ENCODE measurements around the gene SARNP. TPM values are rescaled to one million over a fixed set of nuclear protein-coding genes. Genes with fewer than 3 reads are reported as not detected.

SARNP gene
- total RNA-seq, 1 experiment from 2014 or later, result 98.3 TPM

GRCh38 chr12:55718624-55719275 is 98.8 kb downstream of the SARNP start:
- peak overlapping the region; percentile 3; the same call in 1 of the 2 replicates for H3K27ac Mint-ChIP-seq
- ATAC-seq, result no peak
- peaks cover 37% of the 10 kb centered on the region for H3K4me1 Mint-ChIP-seq
- 0 out of 2 replicates have a peak, but pooled peaks cover 3% of the 10 kb centered on the region for H3K27me3 Mint-ChIP-seq (ENCODE audit: low read depth)
- DNase-seq (ENCODE audit: low spot score), result no peak
- peak overlapping the region; percentile 85 for H3K4me3 Mint-ChIP-seq
- H3K9me3 Mint-ChIP-seq, result no peaks in the 10 kb centered on the region
- peaks cover 4% of the 10 kb centered on the region; the same call in 1 of the 2 replicates for H3K36me3 Mint-ChIP-seq
- ChIA-PET CTCF (interaction anchor here (1.1 to 10.8 kb wide), 9 partner anchors 11 to 111 kb away, joined by 3 to 160 read pairs (median 16); partner anchors contain the start of genes CD63 and ITGA7), POLR2A (interaction anchor here (1.5 to 3.4 kb wide), 2 partner anchors 11 kb away, joined by 6 to 21 read pairs; partner anchors contain the start of genes CD63 and ITGA7)
- no peak for TF ChIP-seq ZBTB21 (CRISPR knock-in tag; IDR thresholded peaks at IDR 0.05; ENCODE audit: borderline replicate concordance)
- TF ChIP-seq ZSCAN18 (CRISPR knock-in tag; IDR thresholded peaks at IDR 0.05), result no peak
- no peak for TF ChIP-seq IRF1 (CRISPR knock-in tag; IDR thresholded peaks at IDR 0.05)
- TF ChIP-seq SMAD4 (CRISPR knock-in tag; IDR thresholded peaks at IDR 0.05), result no peak
- TF ChIP-seq SMAD3 (CRISPR knock-in tag; IDR thresholded peaks at IDR 0.05; ENCODE audit: borderline replicate concordance), result no peak
- no peak for TF ChIP-seq EMX1 (CRISPR knock-in tag; IDR thresholded peaks at IDR 0.05)
- no peak for TF ChIP-seq FOXP1 (CRISPR knock-in tag; IDR thresholded peaks at IDR 0.05; ENCODE audit: borderline replicate concordance)
- no peak for TF ChIP-seq GRHL2 (CRISPR knock-in tag; IDR thresholded peaks at IDR 0.05; ENCODE audit: insufficient replicate concordance, severe bottlenecking)

GRCh38 chr12:55718015-55718414 is 99.5 kb downstream of the SARNP start:
- Mint-ChIP-seq H3K4me1 (peaks cover 37% of the 10 kb centered on the region), H3K27ac (peak overlapping the region; percentile 95), H3K36me3 (no peaks in the 10 kb centered on the region), H3K27me3 (ENCODE audit: low read depth) (peaks cover 10% of the 10 kb centered on the region), H3K9me3 (no peaks in the 10 kb centered on the region), H3K4me3 (peak overlapping the region; percentile 85)
- TF ChIP-seq ZNF281 (CRISPR knock-in tag; IDR thresholded peaks at IDR 0.05), result no peak
- no peak for TF ChIP-seq OVOL2 (CRISPR knock-in tag; IDR thresholded peaks at IDR 0.05; ENCODE audit: borderline replicate concordance)
- TF ChIP-seq E2F1 (CRISPR knock-in tag; IDR thresholded peaks at IDR 0.05), result no peak
- TF ChIP-seq IRF1 (CRISPR knock-in tag; IDR thresholded peaks at IDR 0.05), result no peak
- no peak for TF ChIP-seq GRHL2 (CRISPR knock-in tag; IDR thresholded peaks at IDR 0.05; ENCODE audit: insufficient replicate concordance, severe bottlenecking)
- no peak for TF ChIP-seq MLX (CRISPR knock-in tag; IDR thresholded peaks at IDR 0.05)
- TF ChIP-seq FOXP1 (CRISPR knock-in tag; IDR thresholded peaks at IDR 0.05; ENCODE audit: borderline replicate concordance), result no peak
- TF ChIP-seq AR (CRISPR knock-in tag; IDR thresholded peaks at IDR 0.05), result no peak
- TF ChIP-seq TCF7 (CRISPR knock-in tag; IDR thresholded peaks at IDR 0.05; ENCODE audit: low read depth), result no peak
- TF ChIP-seq TEAD4 (CRISPR knock-in tag; IDR thresholded peaks at IDR 0.05), result no peak
- ATAC-seq (peak; percentile 11), DNase-seq (ENCODE audit: low spot score) (peak; percentile 47)
- CTCF ChIA-PET, result interaction anchor here (1.2 to 10.8 kb wide), 7 partner anchors 11 to 112 kb away, joined by 3 to 141 read pairs (median 16); partner anchors contain the start of genes CD63 and ITGA7
- POLR2A ChIA-PET, result interaction anchor here (1.5 to 3.4 kb wide), 2 partner anchors 11 to 12 kb away, joined by 6 to 21 read pairs; partner anchors contain the start of genes CD63 and ITGA7

All from WTC11 (cell line).